GM12872 (cell line): Measurements from ENCODE around the gene MYRF.

Source experiments
- CTCF ChIP-seq: IDR thresholded peaks from 3 replicates; pipeline ENCODE4 v1.5.1; 2011; ENCODE audit warnings: low read depth, mild to moderate bottlenecking, low read length, moderate library complexity; ENCODE audit not compliant: insufficient read depth

Gene MYRF

DNA sequence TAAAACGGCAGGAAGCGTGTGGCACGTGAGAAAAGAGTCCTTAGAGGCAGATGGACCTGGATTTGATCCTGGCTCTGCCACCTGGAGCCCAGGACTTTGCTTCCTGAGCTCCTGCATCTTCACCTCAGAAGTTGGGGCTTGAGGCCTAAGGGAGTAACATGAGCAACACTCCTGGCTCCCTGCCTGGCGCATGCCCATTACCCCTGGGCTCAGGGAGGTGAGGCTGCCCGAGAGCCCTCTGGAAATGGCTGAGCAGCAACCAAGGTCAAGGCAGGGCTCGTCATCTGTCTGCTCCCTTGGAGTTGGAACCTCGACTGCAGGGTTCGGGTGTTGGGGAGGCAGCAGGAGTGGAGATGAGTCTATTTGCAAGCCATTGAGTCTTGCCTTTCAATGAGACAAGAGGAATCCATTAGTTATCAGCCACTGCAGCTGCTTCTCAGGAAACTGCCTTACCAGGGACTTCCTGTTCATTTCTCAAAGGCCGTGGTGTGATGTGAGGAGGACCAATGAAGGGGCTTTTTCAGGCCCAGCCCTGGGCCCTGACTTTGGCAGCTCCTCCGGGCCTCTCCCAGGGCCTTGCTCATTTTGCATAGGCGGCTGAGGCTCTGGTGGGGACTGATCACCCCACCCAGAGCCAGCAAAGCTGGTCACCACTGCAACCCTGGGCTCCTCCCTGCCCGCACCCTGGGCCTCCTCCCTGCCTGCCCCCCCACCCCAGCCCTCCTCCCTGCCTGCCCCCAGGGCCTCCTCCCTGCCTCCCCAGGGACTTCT lies 82.0 kb downstream of the MYRF start:
- no peak for TF ChIP-seq CTCF

GRCh38 chr11:61836193-61836592 lies 83.8 kb downstream of the MYRF start:
- no peak for TF ChIP-seq CTCF

DNA sequence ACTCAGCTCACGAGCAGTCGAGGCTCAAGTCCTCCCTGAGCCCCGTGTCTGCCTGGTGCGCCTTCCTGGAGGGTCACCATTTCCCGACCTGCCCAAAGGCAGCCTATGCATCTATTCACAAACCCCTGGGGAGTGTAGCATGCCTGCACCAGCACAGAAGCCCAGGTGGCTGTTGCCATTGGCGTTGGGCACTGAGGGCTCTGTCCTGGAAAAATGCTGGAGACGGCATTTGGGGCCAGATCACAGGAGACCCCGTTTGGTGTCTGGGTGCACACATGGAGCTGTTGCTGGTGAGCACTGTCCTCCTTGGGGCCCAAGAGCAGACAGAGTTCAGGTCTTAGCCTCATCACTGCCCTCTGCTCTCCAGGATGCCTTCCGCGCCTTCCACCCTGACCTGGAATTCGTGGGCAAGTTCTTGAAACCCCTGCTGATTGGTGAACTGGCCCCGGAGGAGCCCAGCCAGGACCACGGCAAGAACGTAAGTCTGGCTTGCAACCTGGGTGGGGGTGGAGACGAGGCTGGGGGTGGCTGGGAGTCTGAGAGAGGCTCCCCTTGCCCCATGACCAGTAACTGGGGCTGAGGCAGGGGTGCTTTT lies 85.1 kb downstream of the MYRF start:
- TF ChIP-seq CTCF: no peak
